OCI-LY1 (cell line): ENCODE measurements around the gene ZDHHC14.

Experiments
- H2AFZ ChIP-seq: fragments of 200-600 bp; sonication (generic), shearing (Covaris generic); 2 replicates; pipeline ENCODE4 v1.6.0; 2014; ENCODE audit warnings: antibody characterized with exemption, mild to moderate bottlenecking, low read length
- H3F3A ChIP-seq: fragments of 200-600 bp; sonication (generic), shearing (Covaris generic); 2 replicates; pipeline ENCODE4 v1.6.0; 2014; ENCODE audit warnings: mild to moderate bottlenecking, antibody characterized with exemption, low read length, moderate library complexity; ENCODE audit not compliant: insufficient read depth
- H3K27ac ChIP-seq: fragments of 200-600 bp; sonication (generic); 2 replicates; pipeline ENCODE4 v1.5.1; 2014; ENCODE audit warnings: low read length, mixed run types, mild to moderate bottlenecking, low read depth; ENCODE audit not compliant: poor library complexity, severe bottlenecking
- H3K27me3 ChIP-seq: fragments of 200-600 bp; sonication (generic); 2 replicates; pipeline ENCODE4 v1.6.0; 2014; ENCODE audit warnings: antibody characterized with exemption, mild to moderate bottlenecking, low read length, moderate library complexity; ENCODE audit not compliant: insufficient read depth
- H3K36me3 ChIP-seq: fragments of 200-600 bp; sonication (generic); 2 replicates; pipeline ENCODE4 v1.6.1; 2014; ENCODE audit warnings: mild to moderate bottlenecking, antibody characterized with exemption, low read length, moderate library complexity, mixed read lengths; ENCODE audit not compliant: insufficient read depth
- H3K4me1 ChIP-seq: fragments of 200-600 bp; sonication (generic); 2 replicates; pipeline ENCODE4 v1.5.1; 2014; ENCODE audit warnings: mild to moderate bottlenecking, low read length, moderate library complexity; ENCODE audit not compliant: insufficient read depth, severe bottlenecking
- H3K4me2 ChIP-seq: fragments of 200-600 bp; sonication (generic), shearing (Covaris generic); 2 replicates; pipeline ENCODE4 v1.6.1; 2014; ENCODE audit warnings: low read length
- H3K4me3 ChIP-seq: fragments of 200-600 bp; sonication (generic); 2 replicates; pipeline ENCODE4 v1.5.1; 2014; ENCODE audit warnings: low read length, low read depth, mild to moderate bottlenecking, mixed read lengths; ENCODE audit not compliant: poor library complexity, severe bottlenecking
- H3K79me2 ChIP-seq: fragments of 200-600 bp; shearing (Covaris generic); 2 replicates; pipeline ENCODE4 v1.6.1; 2016; ENCODE audit warnings: mixed run types, low read length, mixed read lengths; ENCODE audit not compliant: insufficient read depth
- H3K9ac ChIP-seq: fragments of 200-600 bp; sonication (generic), shearing (Covaris generic); 2 replicates; pipeline ENCODE4 v1.6.1; 2014; ENCODE audit warnings: mild to moderate bottlenecking, low read length, mixed read lengths
- H3K9me2 ChIP-seq: fragments of 200-600 bp; sonication (generic), shearing (Covaris generic); 2 replicates; pipeline ENCODE4 v1.6.1; 2014; ENCODE audit warnings: low read depth, mild to moderate bottlenecking, low read length, mixed read lengths
- H3K9me3 ChIP-seq: fragments of 200-600 bp; shearing (Covaris generic); 2 replicates; pipeline ENCODE4 v1.6.1; 2014; ENCODE audit warnings: low read length, mixed read lengths
- H4K20me1 ChIP-seq: fragments of 200-600 bp; sonication (generic), shearing (Covaris generic); 2 replicates; pipeline ENCODE4 v1.6.0; 2016; ENCODE audit warnings: mild to moderate bottlenecking, low read length; ENCODE audit not compliant: insufficient read depth
- CTCF ChIP-seq: fragments of 200-600 bp; sonication (generic), shearing (Covaris generic); IDR thresholded peaks from 2 replicates; pipeline ENCODE4 v1.5.1; 2017; ENCODE audit warnings: mild to moderate bottlenecking, antibody characterized with exemption, low read length, moderate library complexity, mixed read lengths
- EZH2 ChIP-seq: fragments of 200-600 bp; sonication (generic), shearing (Covaris generic); IDR thresholded peaks from 2 replicates; pipeline ENCODE4 v1.8.0; 2017; ENCODE audit warnings: borderline replicate concordance, mixed run types, mild to moderate bottlenecking, antibody characterized with exemption, low read length, moderate library complexity, mixed read lengths

ZDHHC14 gene

GRCh38 chr6:157494132-157494710 lies 113.2 kb downstream of the ZDHHC14 start:
- no peak overlapping the region for H2AFZ ChIP-seq
- no peak overlapping the region for H3K4me2 ChIP-seq
- H3K4me3 ChIP-seq: no peak overlapping the region
- no peaks in the 10 kb centered on the region for H3K27me3 ChIP-seq
- H3K36me3 ChIP-seq: no peaks in the 10 kb centered on the region
- no peaks in the 10 kb centered on the region for H4K20me1 ChIP-seq
- H3F3A ChIP-seq: no peaks in the 10 kb centered on the region
- no peak for TF ChIP-seq EZH2
- TF ChIP-seq CTCF: no peak
- no peaks in the 10 kb centered on the region for H3K79me2 ChIP-seq
- no peaks in the 10 kb centered on the region for H3K4me1 ChIP-seq
- H3K27ac ChIP-seq: no peak overlapping the region
- H3K9me3 ChIP-seq: no peaks in the 10 kb centered on the region
- H3K9me2 ChIP-seq: no peaks in the 10 kb centered on the region
- no peak overlapping the region for H3K9ac ChIP-seq

- no peaks in the 10 kb centered on the region for H3F3A ChIP-seq
- no peaks in the 10 kb centered on the region for H3K27me3 ChIP-seq
- no peaks in the 10 kb centered on the region for H4K20me1 ChIP-seq
- H3K9ac ChIP-seq: no peak overlapping the region
- no peaks in the 10 kb centered on the region for H3K79me2 ChIP-seq
- H3K9me2 ChIP-seq: no peaks in the 10 kb centered on the region
- H3K4me3 ChIP-seq: no peak overlapping the region
- H3K9me3 ChIP-seq: no peaks in the 10 kb centered on the region
- H3K36me3 ChIP-seq: no peaks in the 10 kb centered on the region
- no peak overlapping the region for H3K4me2 ChIP-seq
- TF ChIP-seq CTCF (no peak), EZH2 (no peak)
- H3K27ac ChIP-seq: no peak overlapping the region
- H2AFZ ChIP-seq: no peak overlapping the region
- H3K4me1 ChIP-seq: no peaks in the 10 kb centered on the region
Measured at GRCh38 chr6:157496534-157497095, 115.6 kb downstream of the ZDHHC14 start.

GRCh38 chr6:157497579-157497978 lies 116.6 kb downstream of the ZDHHC14 start:
- Histone ChIP-seq H3K4me2 (no peak overlapping the region), H3K4me3 (no peak overlapping the region), H4K20me1 (no peaks in the 10 kb centered on the region), H3K9me2 (no peaks in the 10 kb centered on the region), H3K9me3 (no peaks in the 10 kb centered on the region), H2AFZ (no peak overlapping the region), H3K4me1 (no peaks in the 10 kb centered on the region), H3K27me3 (no peaks in the 10 kb centered on the region), H3F3A (no peaks in the 10 kb centered on the region), H3K79me2 (no peaks in the 10 kb centered on the region), H3K27ac (no peak overlapping the region), H3K36me3 (no peaks in the 10 kb centered on the region), H3K9ac (no peak overlapping the region)
- TF ChIP-seq CTCF (no peak), EZH2 (no peak)
